ENCODE data around the gene EPRS1.

DNA sequence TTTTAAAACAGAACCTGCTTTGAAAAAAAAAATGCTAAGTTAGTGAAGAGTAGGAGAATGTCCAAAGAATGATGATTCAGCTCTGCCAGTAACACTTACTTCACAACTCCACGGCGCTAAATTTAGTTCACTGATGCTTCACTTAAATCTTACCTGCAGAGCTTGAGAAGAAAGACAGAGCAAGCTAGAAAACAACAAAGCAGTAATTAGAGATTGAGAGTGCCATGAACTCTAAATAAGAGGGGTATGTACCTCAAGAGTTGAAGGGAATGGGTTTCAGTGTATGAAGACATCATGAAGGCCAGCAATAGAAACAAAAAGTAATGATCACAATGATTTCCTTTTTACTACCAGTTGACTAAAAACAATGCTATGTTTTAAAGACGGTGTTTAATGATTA, 32.8 kb downstream of the EPRS1 start:
- no peak for TF ChIP-seq JUND (IDR thresholded peaks at IDR 0.05)
- TF ChIP-seq, protein P1, sequence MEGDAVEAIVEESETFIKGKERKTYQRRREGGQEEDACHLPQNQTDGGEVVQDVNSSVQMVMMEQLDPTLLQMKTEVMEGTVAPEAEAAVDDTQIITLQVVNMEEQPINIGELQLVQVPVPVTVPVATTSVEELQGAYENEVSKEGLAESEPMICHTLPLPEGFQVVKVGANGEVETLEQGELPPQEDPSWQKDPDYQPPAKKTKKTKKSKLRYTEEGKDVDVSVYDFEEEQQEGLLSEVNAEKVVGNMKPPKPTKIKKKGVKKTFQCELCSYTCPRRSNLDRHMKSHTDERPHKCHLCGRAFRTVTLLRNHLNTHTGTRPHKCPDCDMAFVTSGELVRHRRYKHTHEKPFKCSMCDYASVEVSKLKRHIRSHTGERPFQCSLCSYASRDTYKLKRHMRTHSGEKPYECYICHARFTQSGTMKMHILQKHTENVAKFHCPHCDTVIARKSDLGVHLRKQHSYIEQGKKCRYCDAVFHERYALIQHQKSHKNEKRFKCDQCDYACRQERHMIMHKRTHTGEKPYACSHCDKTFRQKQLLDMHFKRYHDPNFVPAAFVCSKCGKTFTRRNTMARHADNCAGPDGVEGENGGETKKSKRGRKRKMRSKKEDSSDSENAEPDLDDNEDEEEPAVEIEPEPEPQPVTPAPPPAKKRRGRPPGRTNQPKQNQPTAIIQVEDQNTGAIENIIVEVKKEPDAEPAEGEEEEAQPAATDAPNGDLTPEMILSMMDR (IDR thresholded peaks at IDR 0.05; ENCODE audit: low read depth, low read length, missing input control), result no peak
- no peak for TF ChIP-seq GABPA (IDR thresholded peaks at IDR 0.05 in 1 of 2, conservative IDR thresholded peaks at IDR 0.05 in 1 of 2)
- no peak for TF ChIP-seq YY1 (IDR thresholded peaks at IDR 0.05)
- TF ChIP-seq EGR1 (IDR thresholded peaks at IDR 0.05; ENCODE audit: low read depth in 2 of 2), result no peak

Data from liver (tissue), 3 donors.